Gastroesophageal sphincter (tissue), 4 donors: ENCODE results near the gene TRAPPC1. TPM values are rescaled to one million over a fixed set of nuclear protein-coding genes. Genes with fewer than 3 reads are reported as not detected.
A peak's percentile ranks its signal among the peaks of the same experiment; 100 is the strongest.

ENCODE experiments used
- ATAC-seq: fragments of 150-250 bp; one replicate; pipeline ENCODE4 v1.9.1; 2016; ENCODE audit warnings: mild to moderate bottlenecking, moderate library complexity
- H3K27ac ChIP-seq, 4 donors: fragments of 200-600 bp; sonication (generic) in 3 of 4; 1 replicate in 3 of 4; 2 replicates in 1 of 4; pipeline ENCODE4 v1.5.1; 2016 to 2019
- H3K27me3 ChIP-seq: fragments of 200-600 bp; sonication (generic); one replicate; pipeline ENCODE4 v1.5.1; 2019
- H3K36me3 ChIP-seq, 2 donors: fragments of 200-600 bp; sonication (generic); one replicate each; pipeline ENCODE4 v1.5.1; 2019; ENCODE audit warnings: control low read depth in 1 of 2
- H3K4me1 ChIP-seq, 3 donors: fragments of 200-600 bp; sonication (generic); 1 replicate in 2 of 3; 2 replicates in 1 of 3; pipeline ENCODE4 v1.5.1; 2016 to 2019; ENCODE audit warnings: control low read depth in 2 of 3
- H3K4me3 ChIP-seq, 2 donors: fragments of 200-600 bp; sonication (generic); one replicate each; pipeline ENCODE4 v1.5.1; 2019; ENCODE audit warnings: mild to moderate bottlenecking in 1 of 2, moderate library complexity in 1 of 2
- H3K9me3 ChIP-seq, 3 donors: fragments of 200-600 bp; sonication (generic); one replicate each; pipeline ENCODE4 v1.5.1; 2017 to 2019; ENCODE audit warnings: control low read depth in 2 of 3
- EP300 ChIP-seq: sonication (generic); formaldehyde crosslinking; IDR thresholded peaks from one replicate; pipeline ENCODE4 v1.6.1; 2017; ENCODE audit warnings: antibody characterized with exemption, mild to moderate bottlenecking
- POLR2A ChIP-seq, 2 donors: fragments of 450-650 bp; IDR thresholded peaks; one replicate each; pipeline ENCODE4 v1.6.1; 2017; ENCODE audit warnings: antibody characterized with exemption in 2 of 2, mild to moderate bottlenecking in 2 of 2, moderate library complexity in 1 of 2
- POLR2AphosphoS5 ChIP-seq: sonication (generic); formaldehyde crosslinking; IDR thresholded peaks from one replicate; pipeline ENCODE4 v1.6.1; 2017; ENCODE audit warnings: antibody characterized with exemption
- WGBS, 2 donors: methylation state at CpG; one replicate each; pipeline ENCODE4 v1.1.5; 2018; ENCODE audit warnings: low coverage in 1 of 2; 5-methylcytosine and 5-hydroxymethylcytosine counted together
- total RNA-seq, 4 donors: library from RNA; depleted of rRNA; stranded (reverse); fragments of >200 nt; gene quantifications; one replicate each; pipeline ENCODE4 v1.1.0, GENCODE V29; 2016
- TF ChIP-seq, protein P1 (sequence below), 4 experiments: fragments of 200-600 bp in 2 of 4; fragments of 450-650 bp in 2 of 4; sonication (generic) in 1 of 4; IDR thresholded peaks; one replicate each; pipeline ENCODE4 v1.5.1; 2017 to 2019; ENCODE audit warnings: antibody characterized with exemption in 4 of 4, mild to moderate bottlenecking in 2 of 4, moderate library complexity in 2 of 4

The TRAPPC1 gene
- total RNA-seq, 4 donors from 2014 or later, result 20.9 to 44.2 (median 29.0) TPM

DNA sequence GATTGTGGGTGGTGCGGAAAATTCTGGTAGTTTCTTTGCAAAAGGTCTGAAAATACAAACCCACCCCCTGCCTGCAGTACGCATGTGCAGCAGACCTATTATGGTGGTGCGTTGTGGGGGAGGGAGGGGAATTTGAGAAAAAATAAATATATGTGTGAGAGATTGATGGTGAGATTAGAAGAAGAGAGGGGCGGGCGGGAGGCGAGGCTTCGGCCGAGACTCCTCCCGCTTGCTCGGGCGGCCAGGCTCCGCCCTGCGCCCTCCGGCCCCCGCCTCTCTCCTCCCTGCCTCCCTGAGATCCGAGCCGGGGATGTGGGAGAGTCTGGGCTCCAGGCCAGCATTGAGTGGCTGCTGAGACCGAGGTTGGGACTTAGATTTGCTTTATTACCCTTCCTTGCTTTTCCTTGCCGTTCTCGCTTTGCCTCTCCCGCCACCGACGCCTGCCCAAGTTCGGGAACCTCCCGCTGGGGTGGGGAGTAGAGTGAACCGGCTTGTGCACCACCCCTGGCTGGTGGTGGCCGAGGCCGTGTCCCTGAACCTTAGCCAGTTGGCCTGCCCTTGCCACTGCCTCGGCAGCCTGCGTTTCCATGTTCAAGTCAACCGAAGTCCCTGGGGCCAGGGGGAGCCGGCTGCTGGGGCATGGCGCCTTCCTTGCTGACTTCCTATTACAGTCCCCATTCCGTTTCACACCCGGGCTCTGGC is 44.1 kb downstream of the TRAPPC1 start:
- Histone ChIP-seq H3K4me3 (peak overlapping the region; percentile 4 to 67), H3K27me3 (no peaks in the 10 kb centered on the region), H3K36me3 (peaks cover 0 to 19% of the 10 kb centered on the region in 2 donors), H3K4me1 (peaks cover 6 to 75% (median 41%) of the 10 kb centered on the region in 3 donors), H3K9me3 (no peaks in the 10 kb centered on the region), H3K27ac (peak overlapping the region; percentile 30 to 97 (median 91))
- 1 to 5% methylated on average over 3 to 21 of the region's 35 CpGs for WGBS, 2 donors
- ATAC-seq, result peak; percentile 89
- TF ChIP-seq POLR2AphosphoS5 (peak; percentile 53), EP300 (no peak), POLR2A (IDR thresholded peaks at IDR 0.05) (peak; percentile 7 to 17)
- TF ChIP-seq, protein P1, sequence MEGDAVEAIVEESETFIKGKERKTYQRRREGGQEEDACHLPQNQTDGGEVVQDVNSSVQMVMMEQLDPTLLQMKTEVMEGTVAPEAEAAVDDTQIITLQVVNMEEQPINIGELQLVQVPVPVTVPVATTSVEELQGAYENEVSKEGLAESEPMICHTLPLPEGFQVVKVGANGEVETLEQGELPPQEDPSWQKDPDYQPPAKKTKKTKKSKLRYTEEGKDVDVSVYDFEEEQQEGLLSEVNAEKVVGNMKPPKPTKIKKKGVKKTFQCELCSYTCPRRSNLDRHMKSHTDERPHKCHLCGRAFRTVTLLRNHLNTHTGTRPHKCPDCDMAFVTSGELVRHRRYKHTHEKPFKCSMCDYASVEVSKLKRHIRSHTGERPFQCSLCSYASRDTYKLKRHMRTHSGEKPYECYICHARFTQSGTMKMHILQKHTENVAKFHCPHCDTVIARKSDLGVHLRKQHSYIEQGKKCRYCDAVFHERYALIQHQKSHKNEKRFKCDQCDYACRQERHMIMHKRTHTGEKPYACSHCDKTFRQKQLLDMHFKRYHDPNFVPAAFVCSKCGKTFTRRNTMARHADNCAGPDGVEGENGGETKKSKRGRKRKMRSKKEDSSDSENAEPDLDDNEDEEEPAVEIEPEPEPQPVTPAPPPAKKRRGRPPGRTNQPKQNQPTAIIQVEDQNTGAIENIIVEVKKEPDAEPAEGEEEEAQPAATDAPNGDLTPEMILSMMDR (IDR thresholded peaks at IDR 0.05), result no peak

DNA sequence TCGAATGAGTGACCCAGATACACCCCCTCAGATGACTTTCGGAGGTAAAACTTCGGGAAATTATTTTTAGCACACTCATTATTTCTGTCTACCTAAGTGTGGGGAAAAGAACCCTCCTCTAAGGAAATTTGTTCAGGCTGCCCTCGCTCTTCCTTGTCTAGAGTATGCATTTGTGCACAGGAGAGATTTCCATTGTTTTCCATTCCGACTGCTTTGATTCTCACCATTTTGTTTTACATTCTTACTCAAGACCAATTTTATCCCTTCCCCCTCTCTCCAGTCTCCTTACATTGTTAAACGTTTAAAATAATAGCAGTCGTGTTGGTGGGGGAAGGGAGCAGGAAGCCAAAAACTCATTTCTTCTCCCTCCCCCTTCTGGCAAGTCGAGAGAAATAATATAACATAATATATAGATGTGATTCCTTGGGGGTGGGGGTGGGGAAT is 44.7 kb downstream of the TRAPPC1 start:
- no peaks in the 10 kb centered on the region for H3K27me3 ChIP-seq
- no peaks in the 10 kb centered on the region for H3K9me3 ChIP-seq
- TF ChIP-seq POLR2AphosphoS5 (no peak), EP300 (no peak), POLR2A (IDR thresholded peaks at IDR 0.05) (no peak)
- TF ChIP-seq, protein P1 (IDR thresholded peaks at IDR 0.05), result no peak
- peak overlapping the region; percentile 4 to 67 for H3K4me3 ChIP-seq
- peak overlapping the region; percentile 59 to 97 (median 91) for H3K27ac ChIP-seq
- ATAC-seq, result no peak
- 4 to 6% methylated on average over 8 of the region's 8 CpGs for WGBS, 2 donors
- H3K4me1 ChIP-seq, result peaks cover 6 to 81% (median 43%) of the 10 kb centered on the region in 3 donors
- peaks cover 0 to 15% of the 10 kb centered on the region in 2 donors for H3K36me3 ChIP-seq

DNA sequence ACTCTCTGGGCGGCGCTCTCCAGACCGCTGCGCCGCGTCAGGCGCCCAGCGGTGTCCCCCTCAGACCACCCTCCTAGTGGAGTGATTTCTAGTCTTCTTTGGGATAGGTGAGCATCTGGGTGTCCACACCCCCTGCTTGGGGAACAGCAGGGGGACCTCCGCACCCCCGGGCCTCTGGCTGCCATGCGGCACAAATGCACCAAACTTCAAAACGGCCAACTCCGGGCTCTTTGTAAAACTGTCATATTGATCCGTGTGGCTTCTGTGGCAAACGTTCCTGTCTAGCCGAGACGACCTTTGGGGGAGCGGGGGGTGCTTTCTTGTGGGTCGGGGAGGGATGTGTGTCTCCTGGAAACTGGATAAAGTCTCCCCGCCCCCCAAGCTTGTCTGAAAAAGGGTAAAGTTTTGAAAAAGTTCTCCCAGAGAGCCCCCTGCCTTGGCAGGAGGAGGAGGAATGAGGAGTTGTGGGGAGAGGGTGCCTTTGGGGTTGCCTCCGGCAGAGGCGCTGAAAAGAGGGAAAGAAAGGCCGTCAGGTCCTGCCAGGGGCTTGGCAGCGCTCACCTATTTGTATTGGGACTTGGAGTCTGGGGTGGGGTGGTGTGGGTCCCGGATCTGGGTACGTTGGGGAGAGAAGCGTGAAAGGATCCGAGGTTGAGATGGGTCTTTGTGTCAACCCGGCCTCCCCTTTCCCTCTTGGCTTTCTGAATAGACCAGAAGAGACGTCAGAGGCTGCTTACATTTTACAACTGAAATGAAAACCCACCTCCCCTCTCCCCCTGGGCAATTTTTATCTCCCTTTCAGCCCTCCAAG is 45.3 kb downstream of the TRAPPC1 start:
- no peak for TF ChIP-seq POLR2A (IDR thresholded peaks at IDR 0.05)
- TF ChIP-seq POLR2AphosphoS5, result no peak
- TF ChIP-seq, protein P1 (IDR thresholded peaks at IDR 0.05), result peak in 3 of 4 experiments; percentile 4 to 5 (median 5)
- no peak for TF ChIP-seq EP300
- ATAC-seq, result no peak
- H3K9me3 ChIP-seq, result no peaks in the 10 kb centered on the region
- peak overlapping the region; percentile 59 to 97 (median 91) for H3K27ac ChIP-seq
- H3K27me3 ChIP-seq, result no peaks in the 10 kb centered on the region
- peaks cover 6 to 87% (median 48%) of the 10 kb centered on the region in 3 donors for H3K4me1 ChIP-seq
- H3K4me3 ChIP-seq, result peak overlapping the region; percentile 67 to 86
- 0 to 2% methylated on average over 1 to 13 of the region's 30 CpGs for WGBS, 2 donors
- peaks cover 0 to 9% of the 10 kb centered on the region in 2 donors for H3K36me3 ChIP-seq

DNA sequence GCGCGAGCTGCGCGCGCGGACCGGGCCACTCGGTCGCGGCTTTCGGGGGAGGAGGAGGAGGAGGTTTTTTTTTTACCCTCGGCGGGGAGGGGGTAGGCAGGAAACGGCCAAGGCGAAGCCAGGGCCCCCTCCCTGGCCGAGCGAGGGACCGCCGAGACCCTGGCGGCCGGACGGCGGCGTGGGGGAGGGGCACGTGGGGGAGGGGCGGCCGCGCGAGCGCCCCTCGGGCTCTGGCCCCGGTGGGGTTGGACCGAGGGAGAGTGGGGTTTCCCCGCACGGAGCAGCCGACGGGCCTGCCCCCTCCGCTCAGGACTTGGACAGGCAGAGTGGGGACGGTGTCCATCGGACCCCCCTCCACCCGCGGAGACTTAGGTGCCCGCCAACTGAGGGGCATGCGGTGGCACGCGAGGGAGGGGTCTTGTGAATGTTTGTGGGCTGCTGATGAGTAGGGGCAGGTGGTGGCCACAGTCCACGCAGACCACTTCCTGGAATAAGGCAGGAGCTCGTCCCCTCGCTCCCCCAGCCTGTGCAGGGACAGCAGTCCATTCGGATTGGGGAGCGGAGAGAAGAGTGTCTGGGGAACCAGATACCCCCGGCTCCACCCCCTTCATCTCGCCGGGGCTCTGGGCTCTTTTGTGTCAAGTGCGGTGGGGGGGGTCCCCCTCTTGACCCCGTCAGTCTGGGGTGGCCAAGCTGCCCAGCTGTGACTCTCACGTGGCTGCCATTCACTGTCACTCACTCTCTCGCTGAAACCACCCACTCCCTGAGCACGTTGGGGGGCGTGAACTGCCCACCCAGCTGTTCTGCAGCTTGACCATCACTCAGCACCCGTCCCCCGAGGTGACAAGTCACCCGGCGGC is 46.1 kb downstream of the TRAPPC1 start:
- ATAC-seq, result no peak
- WGBS, 2 donors, result 0% methylated on average over 3 to 6 of the region's 64 CpGs
- Histone ChIP-seq H3K36me3 (peaks cover 0 to 6% of the 10 kb centered on the region in 2 donors), H3K4me1 (peaks cover 6 to 89% (median 48%) of the 10 kb centered on the region in 3 donors), H3K27ac (peak overlapping the region; percentile 59 to 97 (median 91)), H3K4me3 (peak overlapping the region; percentile 67 to 86), H3K9me3 (no peaks in the 10 kb centered on the region), H3K27me3 (no peaks in the 10 kb centered on the region)
- TF ChIP-seq POLR2AphosphoS5 (no peak), EP300 (no peak), POLR2A (IDR thresholded peaks at IDR 0.05) (peak in 1 of 2 donors; percentile 6)
- TF ChIP-seq, protein P1 (IDR thresholded peaks at IDR 0.05), result no peak
